HG03097 (cell line): ENCODE results near the gene ZGRF1.

Experiments used
- ATAC-seq: cut with Tn5 transposase; IDR thresholded peaks from one replicate; pipeline ENCODE4 v1.9.1; 2021; ENCODE audit not compliant: unreplicated experiment, low FRiP score

ZGRF1 gene

GRCh38 chr4:112519689-112520597, 116.8 kb downstream of the ZGRF1 start:
- no peak for ATAC-seq

- no peak for ATAC-seq
Measured at GRCh38 chr4:112518675-112519074, 118.0 kb downstream of the ZGRF1 start.

- no peak for ATAC-seq
Measured at GRCh38 chr4:112517911-112518310, 118.8 kb downstream of the ZGRF1 start.

- ATAC-seq, result peak; percentile 29
Measured at GRCh38 chr4:112517067-112517634, 119.6 kb downstream of the ZGRF1 start.

- ATAC-seq, result peak; percentile 32
Measured at GRCh38 chr4:112516471-112517066, 120.1 kb downstream of the ZGRF1 start.

GRCh38 chr4:112516066-112516470, 120.6 kb downstream of the ZGRF1 start, which contains the start of gene NEUROG2:
NEUROG2 (minus strand) TSS chr4:112516180; CDS start chr4:112515475, 705 bp downstream.
- no peak for ATAC-seq

- peak; percentile 32 for ATAC-seq
Measured at GRCh38 chr4:112515198-112516065, 121.3 kb downstream of the ZGRF1 start.

GRCh38 chr4:112514647-112515197, 122.0 kb downstream of the ZGRF1 start:
- peak; percentile 0 for ATAC-seq

GRCh38 chr4:112513971-112514646, 122.6 kb downstream of the ZGRF1 start:
- no peak for ATAC-seq

GRCh38 chr4:112511803-112512118, 124.9 kb downstream of the ZGRF1 start:
- no peak for ATAC-seq

- no peak for ATAC-seq
Measured at GRCh38 chr4:112511093-112511802, 125.5 kb downstream of the ZGRF1 start.

- no peak for ATAC-seq
Measured at GRCh38 chr4:112510291-112511092, 126.2 kb downstream of the ZGRF1 start.

- ATAC-seq, result no peak
Measured at GRCh38 chr4:112509243-112510141, 127.2 kb downstream of the ZGRF1 start.

GRCh38 chr4:112508356-112508755, 128.4 kb downstream of the ZGRF1 start:
- ATAC-seq, result no peak

- no peak for ATAC-seq
Measured at GRCh38 chr4:112504807-112505206, 131.9 kb downstream of the ZGRF1 start.

GRCh38 chr4:112502871-112503270, 133.8 kb downstream of the ZGRF1 start:
- no peak for ATAC-seq

GRCh38 chr4:112492321-112492720, 144.4 kb downstream of the ZGRF1 start:
- no peak for ATAC-seq
